Activated CD4-positive, alpha-beta T cell treated with anti-CD3 and anti-CD28 coated beads for 24 hours (primary cell): Measurements from ENCODE around the gene ARHGAP5.

Experiments used
- DNase-seq, 2 donors: peaks; one replicate each; pipeline ENCODE4 v3.0.0-alpha.2; 2020; ENCODE audit warnings: low read depth in 2 of 2

Gene ARHGAP5

GRCh38 chr14:32185097-32185496 is 108.0 kb downstream of the ARHGAP5 start:
- DNase-seq, result no peak

- DNase-seq, result no peak
Observed at GRCh38 chr14:32186248-32186647, 109.1 kb downstream of the ARHGAP5 start.

- DNase-seq, result no peak
Observed at GRCh38 chr14:32189811-32190210, 112.7 kb downstream of the ARHGAP5 start.

- no peak for DNase-seq
Observed at GRCh38 chr14:32190673-32191072, 113.6 kb downstream of the ARHGAP5 start.

- DNase-seq, result no peak
Observed at GRCh38 chr14:32192712-32193373, 115.7 kb downstream of the ARHGAP5 start.

GRCh38 chr14:32193532-32193931 is 116.4 kb downstream of the ARHGAP5 start:
- no peak for DNase-seq

GRCh38 chr14:32195636-32196035 is 118.5 kb downstream of the ARHGAP5 start:
- no peak for DNase-seq

- DNase-seq, result no peak
Observed at GRCh38 chr14:32197919-32198318, 120.8 kb downstream of the ARHGAP5 start.

GRCh38 chr14:32200368-32201192 is 123.5 kb downstream of the ARHGAP5 start:
- DNase-seq, result no peak

- peak; percentile 62 to 64 for DNase-seq
Observed at GRCh38 chr14:32201193-32201815, 124.2 kb downstream of the ARHGAP5 start.

GRCh38 chr14:32201816-32202490 is 124.8 kb downstream of the ARHGAP5 start, which contains the start of gene RNU6-7:
TSS of gene RNU6-7 (plus strand) at chr14:32202045.
- peak in 1 of 2 donors; percentile 14 for DNase-seq

GRCh38 chr14:32202491-32202997 is 125.4 kb downstream of the ARHGAP5 start:
- no peak for DNase-seq

- peak; percentile 73 to 75 for DNase-seq
Observed at GRCh38 chr14:32202998-32203882, 126.1 kb downstream of the ARHGAP5 start, which contains the start of gene RNU6-8. TSS of gene RNU6-8 (minus strand) at chr14:32203269.

- no peak for DNase-seq
Observed at GRCh38 chr14:32203928-32204357, 126.8 kb downstream of the ARHGAP5 start.

GRCh38 chr14:32205554-32205953 is 128.4 kb downstream of the ARHGAP5 start:
- DNase-seq, result no peak

- no peak for DNase-seq
Observed at GRCh38 chr14:32205984-32206383, 128.9 kb downstream of the ARHGAP5 start.

GRCh38 chr14:32206552-32206951 is 129.4 kb downstream of the ARHGAP5 start:
- no peak for DNase-seq

- no peak for DNase-seq
Observed at GRCh38 chr14:32208490-32208889, 131.4 kb downstream of the ARHGAP5 start.
